Renal cortical epithelial cell (primary cell): Measurements from ENCODE around the gene CTDSP2. TPM values are rescaled to one million over a fixed set of nuclear protein-coding genes. Genes with fewer than 3 reads are reported as not detected.
A peak's percentile ranks its signal among the peaks of the same experiment; 100 is the strongest.
"Not testable (repeated sequence)": the region's sequence is repeated elsewhere in the genome, so short reads cannot be mapped to it uniquely, and the experiment has no call there.

Experiments
- DNase-seq: peaks from one replicate; pipeline ENCODE4 v3.0.0-alpha.2; 2011; ENCODE audit warnings: low read depth
- total RNA-seq: library from RNA; depleted of rRNA; stranded (reverse); fragments of >200 nt; gene quantifications from 2 replicates; pipeline ENCODE4 v1.2.3, GENCODE V29; 2014

Gene CTDSP2
- total RNA-seq, 1 donor from 2014 or later: 81.9 TPM

GRCh38 chr12:57881475-57881874 is 34.9 kb upstream of the CTDSP2 start:
- no peak for DNase-seq

- DNase-seq: not testable (repeated sequence)
Measured at GRCh38 chr12:57881035-57881434, 34.5 kb upstream of the CTDSP2 start.

DNA sequence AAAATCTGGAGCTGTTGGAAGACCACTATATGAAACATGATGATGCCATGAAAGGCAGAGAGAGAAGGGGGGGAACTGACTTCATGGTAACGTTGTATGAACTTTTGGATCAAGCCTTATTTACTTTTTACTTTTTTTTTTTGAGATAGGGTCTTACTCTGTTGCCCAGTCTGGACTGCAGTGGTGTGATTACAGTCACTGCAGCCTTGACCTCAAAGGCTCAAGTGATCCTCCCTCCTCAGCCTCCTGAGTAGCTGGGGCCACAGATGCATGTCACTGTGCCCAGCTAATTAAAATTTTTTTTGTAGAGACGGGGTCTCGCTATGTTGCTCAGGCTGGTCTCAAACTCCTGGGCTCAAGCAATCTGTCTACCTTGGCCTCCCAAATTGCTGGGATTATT is 31.3 kb upstream of the CTDSP2 start:
- no peak for DNase-seq

- peak; percentile 73 for DNase-seq
Measured at GRCh38 chr12:57875753-57876547, 29.4 kb upstream of the CTDSP2 start.

DNA sequence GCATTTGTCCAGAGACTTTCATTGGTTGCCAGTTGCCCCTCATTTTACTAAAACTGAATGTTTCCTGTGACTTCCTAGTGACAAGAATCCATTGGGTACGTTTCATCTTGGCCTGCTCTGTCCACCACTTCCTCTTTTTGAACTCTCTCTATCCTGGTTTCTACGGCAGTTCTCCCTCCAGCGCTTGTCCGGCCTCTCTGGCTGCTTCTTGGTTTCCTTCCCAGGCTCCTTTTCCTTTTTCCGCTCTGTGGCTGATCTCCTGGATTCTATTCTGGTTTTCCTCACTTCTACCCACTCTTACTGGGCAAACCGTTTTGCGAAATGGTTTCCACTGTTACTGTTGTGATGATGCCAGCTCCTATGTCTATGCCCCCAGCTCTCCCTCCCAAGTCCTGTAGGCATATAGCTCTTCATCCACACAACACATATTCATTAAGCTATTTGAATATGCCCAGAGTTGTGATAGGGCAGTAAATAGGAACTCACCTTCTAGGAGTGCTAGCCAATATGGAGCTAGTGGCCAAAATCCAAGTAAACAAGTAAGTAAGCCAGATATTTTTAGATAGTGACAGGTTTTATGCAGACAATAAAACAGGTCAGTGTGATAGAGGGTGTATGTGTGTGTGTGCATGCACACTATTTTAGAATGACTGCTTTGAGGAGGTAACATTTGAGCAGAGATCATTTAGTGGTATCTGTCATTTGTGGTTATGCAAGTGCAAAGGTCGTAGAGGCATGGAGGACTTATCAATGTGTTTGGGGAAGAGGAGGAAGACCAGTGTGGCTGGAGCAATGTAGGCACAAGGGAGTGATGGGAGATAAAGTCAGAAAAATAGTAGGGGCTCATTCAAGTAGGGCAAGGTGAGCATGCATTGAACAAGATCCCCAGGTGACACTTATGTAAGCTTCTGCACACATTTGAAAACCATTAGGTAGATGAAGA is 27.9 kb upstream of the CTDSP2 start:
- no peak for DNase-seq

DNA sequence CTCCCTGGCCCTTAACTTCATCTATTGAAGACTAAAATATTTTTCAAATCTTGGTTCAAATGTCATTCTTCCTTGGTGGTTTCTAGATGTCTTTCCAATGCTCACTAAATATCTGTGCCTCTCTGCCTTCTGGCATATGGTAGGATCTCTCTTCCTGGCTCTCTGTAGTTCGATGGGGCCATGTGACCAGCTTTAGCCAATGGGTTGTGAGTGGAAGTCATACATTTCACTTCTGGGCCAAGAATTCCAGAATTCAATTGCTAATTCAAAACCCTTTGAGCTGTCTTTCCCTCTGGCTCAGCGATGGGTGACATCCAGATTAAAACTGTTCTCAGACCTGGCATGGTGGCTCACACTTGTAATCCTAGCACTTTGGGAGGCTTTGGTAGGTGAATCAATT is 25.8 kb upstream of the CTDSP2 start:
- DNase-seq: no peak

- no peak for DNase-seq
Measured at GRCh38 chr12:57869927-57870318, 23.4 kb upstream of the CTDSP2 start.

GRCh38 chr12:57869298-57869926 is 22.9 kb upstream of the CTDSP2 start:
- DNase-seq: no peak

DNA sequence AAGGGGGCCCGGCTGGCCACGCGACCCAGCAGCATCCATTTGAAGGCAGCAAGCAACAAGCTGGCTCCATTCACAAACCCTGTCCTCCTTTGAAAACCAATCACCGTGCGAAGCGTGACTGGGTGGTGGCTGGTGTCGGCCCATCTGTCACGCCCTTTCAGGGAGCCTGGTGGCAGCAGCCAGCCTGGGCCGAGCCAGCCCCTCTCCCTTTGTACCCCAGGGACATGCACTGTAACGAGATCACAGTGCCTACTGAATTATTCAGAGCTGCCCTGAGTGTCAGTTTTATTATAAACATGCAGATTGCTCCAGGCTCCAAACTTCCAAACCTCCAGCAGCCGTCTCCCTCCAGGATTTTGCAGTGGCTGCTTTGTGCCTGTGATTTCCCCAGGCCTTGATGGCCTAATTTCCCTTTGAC is 22.3 kb upstream of the CTDSP2 start:
- no peak for DNase-seq

- DNase-seq: no peak
Measured at GRCh38 chr12:57868221-57868620, 21.7 kb upstream of the CTDSP2 start.

DNA sequence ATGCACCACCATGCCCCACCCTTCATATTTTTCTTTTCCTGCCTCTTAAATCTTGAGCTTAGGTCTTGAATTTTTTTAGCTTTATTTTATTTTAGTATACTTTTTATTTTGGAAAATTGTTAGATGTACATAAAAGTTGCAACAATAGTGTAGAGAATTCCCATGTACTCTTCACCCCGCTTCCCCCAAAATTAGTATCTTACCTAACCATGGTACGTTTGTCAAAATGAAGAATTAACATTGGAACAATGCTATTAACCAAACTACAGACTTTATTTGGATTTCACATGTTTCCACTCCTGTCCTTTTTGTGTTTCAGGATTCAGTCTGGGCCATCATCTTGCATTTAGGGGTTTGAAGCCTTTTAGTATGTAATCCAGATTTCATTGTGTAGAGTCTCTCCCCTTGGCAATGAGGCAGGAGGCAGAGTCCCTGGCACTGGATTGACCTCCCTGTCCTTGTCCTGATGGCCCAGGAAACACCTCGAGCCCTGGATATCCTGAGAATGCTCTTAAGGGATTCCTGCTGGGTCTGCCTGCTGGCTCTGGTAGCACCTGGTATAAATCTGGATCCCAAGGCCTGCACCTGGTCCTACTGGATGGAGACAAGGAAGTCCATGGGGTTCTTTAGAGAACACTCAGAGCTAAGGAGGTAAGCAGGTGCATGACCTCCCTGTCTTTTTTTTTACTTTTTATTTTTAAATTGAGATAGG is 19.9 kb upstream of the CTDSP2 start:
- DNase-seq: no peak

DNA sequence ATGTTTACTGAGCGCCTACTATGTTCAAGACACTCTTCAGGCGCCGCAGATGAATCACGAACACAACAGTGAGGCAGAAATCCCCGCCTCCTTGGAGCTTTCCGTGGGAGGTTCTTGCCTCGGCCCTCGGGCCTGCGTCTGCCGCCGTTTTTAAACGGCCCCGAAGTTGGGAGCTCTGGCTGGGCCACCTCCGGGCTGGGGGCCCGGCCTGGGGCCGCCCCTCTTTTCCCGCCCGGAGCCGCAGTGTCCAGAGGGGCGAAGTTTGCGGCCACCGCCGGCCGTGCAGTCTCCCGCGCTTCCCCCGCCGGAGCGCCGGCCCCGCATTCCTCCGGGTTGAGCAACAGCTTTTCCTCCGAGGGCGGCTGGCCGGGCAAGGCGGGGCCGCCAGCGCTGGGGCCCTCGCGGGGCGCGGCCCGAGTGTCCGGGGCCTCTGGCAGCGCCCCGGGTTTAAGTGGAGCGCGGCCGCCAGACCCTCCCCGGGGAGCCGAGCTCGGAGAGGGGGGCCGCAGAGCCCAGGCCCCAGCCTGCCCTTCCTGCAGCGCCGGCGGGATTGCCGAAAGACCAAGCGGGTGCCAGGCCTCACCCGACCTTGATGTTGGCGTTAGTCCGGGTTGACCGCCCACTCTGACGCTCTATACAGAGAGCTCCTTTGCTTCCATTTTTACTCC is 18.7 kb upstream of the CTDSP2 start:
- DNase-seq: peak; percentile 63

- DNase-seq: no peak
Measured at GRCh38 chr12:57864442-57865083, 18.0 kb upstream of the CTDSP2 start.

DNA sequence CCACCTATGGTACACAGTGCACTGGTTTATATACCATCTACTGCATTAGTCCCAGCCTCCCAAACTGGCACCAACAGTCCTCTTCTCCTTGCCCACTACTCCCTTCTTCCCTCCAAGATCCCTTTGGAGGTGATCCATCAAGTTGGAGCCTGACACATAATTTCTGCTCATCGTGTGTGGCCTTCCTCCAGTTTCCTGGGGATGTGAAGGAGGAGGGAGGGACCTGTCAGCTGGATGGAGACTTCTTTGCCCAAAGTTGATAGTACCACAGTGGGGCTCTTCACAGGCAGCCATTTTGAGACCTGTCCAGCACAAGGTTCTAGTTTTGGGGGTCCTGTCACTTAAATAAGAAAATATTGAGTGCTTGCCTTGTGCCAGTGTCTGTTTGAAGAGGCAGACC is 17.1 kb upstream of the CTDSP2 start:
- no peak for DNase-seq

DNA sequence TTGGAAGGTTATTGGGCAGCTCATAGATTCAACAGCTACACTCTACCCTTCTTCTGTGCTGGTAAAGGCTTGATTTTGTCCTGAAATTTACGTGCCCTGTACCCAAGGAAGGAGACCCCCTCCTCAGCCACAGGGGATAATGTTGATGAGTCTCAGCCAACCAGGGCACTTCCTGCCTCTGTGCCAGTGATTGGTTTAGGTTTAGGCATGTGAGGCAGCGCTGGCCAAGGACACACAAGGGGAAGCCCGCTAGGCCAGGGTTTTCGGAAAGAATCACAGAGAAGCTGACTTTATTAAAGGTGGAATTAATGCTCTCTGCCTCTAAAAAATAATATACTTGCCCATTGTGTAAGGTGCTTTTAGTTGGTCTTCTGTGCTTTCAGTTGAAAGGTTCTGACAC is 15.4 kb upstream of the CTDSP2 start:
- DNase-seq: no peak

DNA sequence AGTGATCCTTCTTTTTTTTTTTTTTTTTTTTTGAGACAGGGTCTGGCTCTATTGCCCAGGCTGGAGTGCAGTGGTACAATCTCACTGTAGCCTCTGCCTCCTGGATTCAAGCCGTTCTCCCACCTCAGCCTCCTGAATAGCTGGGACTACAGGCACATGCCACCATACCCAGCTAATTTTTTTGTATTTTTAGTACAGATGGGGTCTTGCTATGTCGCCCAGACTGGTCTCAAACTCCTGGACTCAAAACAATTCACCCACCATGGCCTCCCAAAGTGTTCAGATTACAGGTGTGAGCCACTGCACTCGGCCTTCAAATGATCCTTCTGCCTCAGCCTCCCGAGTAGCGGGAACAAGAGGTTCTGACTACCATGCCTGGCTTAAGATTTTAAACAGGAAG is 14.4 kb upstream of the CTDSP2 start:
- DNase-seq: not testable (repeated sequence)

DNA sequence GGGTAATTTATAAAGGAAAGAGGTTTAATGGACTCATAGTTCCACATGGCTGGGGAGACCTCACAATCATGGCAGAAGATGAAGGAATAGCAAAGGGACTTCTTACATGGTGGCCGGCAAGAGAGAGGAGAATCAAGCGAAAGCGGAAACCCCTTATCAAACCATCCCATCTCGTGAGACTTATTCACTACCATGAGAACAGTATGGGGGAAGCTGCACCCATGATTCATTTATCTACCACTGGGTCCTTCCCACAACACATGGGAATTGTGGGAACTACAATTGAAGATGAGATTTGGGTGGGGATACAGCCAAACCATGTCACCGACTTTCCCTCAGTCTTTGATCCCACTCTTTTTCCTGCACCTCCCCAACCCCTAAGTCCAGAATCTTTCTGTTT is 12.6 kb upstream of the CTDSP2 start:
- no peak for DNase-seq

- not testable (repeated sequence) for DNase-seq
Measured at GRCh38 chr12:57858123-57858522, 11.6 kb upstream of the CTDSP2 start.

DNA sequence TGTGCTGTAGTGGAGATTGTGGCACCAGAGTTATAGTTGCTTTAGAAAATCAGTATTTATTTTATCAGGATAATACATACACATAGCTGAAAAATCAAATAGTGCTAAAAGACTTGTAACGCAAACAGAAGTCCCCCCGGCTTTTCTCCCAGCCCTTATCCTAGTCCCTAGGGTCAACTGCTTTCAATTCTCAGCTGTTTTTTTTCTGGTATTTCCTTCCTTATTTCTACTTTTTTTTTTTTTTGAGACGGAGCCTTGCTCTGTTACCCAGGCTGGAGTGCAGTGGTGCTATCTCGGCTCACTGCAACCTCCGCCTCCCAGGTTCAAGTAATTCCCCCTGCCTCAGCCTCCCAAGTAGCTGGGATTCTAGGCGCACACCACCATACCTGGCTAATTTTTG is 8.4 kb upstream of the CTDSP2 start:
- no peak for DNase-seq

DNA sequence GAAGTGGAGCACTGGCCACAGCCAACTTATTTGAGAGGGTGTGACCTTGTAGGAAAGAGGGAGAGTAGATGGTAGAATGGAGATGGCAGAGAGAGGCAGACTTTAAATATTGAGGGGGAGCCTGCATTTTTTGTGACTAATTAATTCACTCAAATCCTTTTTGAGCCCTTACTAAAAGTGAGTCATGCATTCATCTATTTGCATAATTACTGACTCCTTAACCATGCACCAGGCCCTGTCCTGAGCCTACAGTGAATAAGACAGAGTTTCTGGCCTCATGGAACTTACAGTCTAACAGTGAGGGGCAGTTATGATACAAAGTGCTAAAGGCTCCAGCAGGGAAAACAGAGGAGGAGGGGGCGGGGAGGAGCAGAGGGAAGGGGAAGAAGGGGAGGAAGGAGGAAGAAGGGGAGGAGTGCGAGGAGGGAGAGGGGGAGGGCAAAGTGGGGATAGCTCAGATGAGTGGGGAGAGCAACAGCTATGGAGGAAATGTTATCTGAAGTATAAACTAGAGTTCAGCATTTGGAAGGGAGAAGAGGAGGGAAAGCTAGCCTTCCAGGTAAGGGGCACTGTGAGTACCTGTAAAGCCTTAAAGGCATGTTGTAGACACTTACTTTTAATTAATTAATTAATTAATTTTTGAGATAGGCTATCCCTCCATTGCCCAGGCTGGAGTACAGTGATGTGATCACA is 7.5 kb upstream of the CTDSP2 start:
- DNase-seq: peak; percentile 48
